KMS-11 (cell line): ENCODE data around the gene PHOSPHO2.

ENCODE experiments used
- H2AFZ ChIP-seq: fragments of 200-600 bp; sonication (generic); 2 replicates; pipeline ENCODE4 v1.6.1; 2016; ENCODE audit warnings: antibody characterized with exemption, mixed run types, low read depth
- H3K27ac ChIP-seq: fragments of 200-600 bp; sonication (generic); 2 replicates; pipeline ENCODE4 v1.6.1; 2016; ENCODE audit warnings: mild to moderate bottlenecking, mixed run types
- H3K27me3 ChIP-seq: fragments of 200-600 bp; sonication (generic); 2 replicates; pipeline ENCODE4 v1.6.1; 2017; ENCODE audit warnings: mild to moderate bottlenecking, low read depth, mixed run types, moderate library complexity; ENCODE audit not compliant: insufficient read depth
- H3K36me3 ChIP-seq: fragments of 200-600 bp; sonication (generic); 2 replicates; pipeline ENCODE4 v1.6.1; 2017; ENCODE audit warnings: mild to moderate bottlenecking, mixed run types; ENCODE audit not compliant: insufficient read depth
- H3K4me1 ChIP-seq: fragments of 200-600 bp; sonication (generic); 2 replicates; pipeline ENCODE4 v1.6.1; 2016; ENCODE audit warnings: mild to moderate bottlenecking, low read depth, mixed run types; ENCODE audit not compliant: poor library complexity, severe bottlenecking
- H3K4me2 ChIP-seq: fragments of 200-600 bp; sonication (generic); 2 replicates; pipeline ENCODE4 v1.7.0; 2016; ENCODE audit warnings: mild to moderate bottlenecking, mixed run types
- H3K4me3 ChIP-seq: fragments of 200-600 bp; sonication (generic); IDR thresholded peaks from 2 replicates; pipeline ENCODE4 v1.6.1; 2017; ENCODE audit warnings: low read depth, low read length, mixed read lengths; ENCODE audit not compliant: insufficient read depth
- H3K79me2 ChIP-seq: fragments of 200-600 bp; sonication (generic); 2 replicates; pipeline ENCODE4 v1.6.1; 2016; ENCODE audit warnings: low read depth, mixed run types; ENCODE audit not compliant: insufficient read depth
- H3K9ac ChIP-seq: fragments of 200-600 bp; sonication (generic); 2 replicates; pipeline ENCODE4 v1.6.1; 2016; ENCODE audit warnings: mild to moderate bottlenecking, mixed run types
- H4K20me1 ChIP-seq: fragments of 200-600 bp; sonication (generic); 2 replicates; pipeline ENCODE4 v1.6.1; 2016; ENCODE audit warnings: mild to moderate bottlenecking, mixed run types; ENCODE audit not compliant: insufficient read depth
- CTCF ChIP-seq: fragments of 200-600 bp; sonication (generic); conservative IDR thresholded peaks from 2 replicates; pipeline ENCODE4 v1.6.1; 2017; ENCODE audit warnings: low read depth, mild to moderate bottlenecking, antibody characterized with exemption, low read length, moderate library complexity, mixed read lengths

The PHOSPHO2 gene

GRCh38 chr2:169732583-169733358 lies 38.5 kb downstream of the PHOSPHO2 start:
- no peak for TF ChIP-seq CTCF
- Histone ChIP-seq H4K20me1 (no peaks in the 10 kb centered on the region), H3K4me3 (no peak overlapping the region), H2AFZ (no peak overlapping the region), H3K27me3 (peaks cover 3% of the 10 kb centered on the region; the same call in 1 of the 2 replicates), H3K27ac (no peak overlapping the region), H3K9ac (no peak overlapping the region), H3K4me2 (no peak overlapping the region), H3K79me2 (no peaks in the 10 kb centered on the region), H3K4me1 (peaks cover 6% of the 10 kb centered on the region), H3K36me3 (no peaks in the 10 kb centered on the region)

- no peak for TF ChIP-seq CTCF
- H3K4me3 ChIP-seq = no peak overlapping the region
- peak overlapping the region; percentile 81 for H3K4me2 ChIP-seq
- H3K79me2 ChIP-seq = no peaks in the 10 kb centered on the region
- H3K36me3 ChIP-seq = no peaks in the 10 kb centered on the region
- 0 out of 2 replicates have a peak overlapping the region, but pooled peaks have one; percentile 5 for H3K9ac ChIP-seq
- peaks cover 6% of the 10 kb centered on the region for H3K4me1 ChIP-seq
- no peak overlapping the region for H3K27ac ChIP-seq
- H2AFZ ChIP-seq = peak overlapping the region; percentile 68; the same call in 1 of the 2 replicates
- H3K27me3 ChIP-seq = peaks cover 3% of the 10 kb centered on the region; the same call in 1 of the 2 replicates
- no peaks in the 10 kb centered on the region for H4K20me1 ChIP-seq
These were observed 40.0 kb downstream of the PHOSPHO2 start for GRCh38 chr2:169734169-169734847.

- H3K79me2 ChIP-seq = no peaks in the 10 kb centered on the region
- H3K9ac ChIP-seq = no peak overlapping the region
- peaks cover 6% of the 10 kb centered on the region for H3K4me1 ChIP-seq
- no peak overlapping the region for H3K4me3 ChIP-seq
- no peaks in the 10 kb centered on the region for H4K20me1 ChIP-seq
- H2AFZ ChIP-seq = no peak overlapping the region
- H3K4me2 ChIP-seq = no peak overlapping the region
- no peak overlapping the region for H3K27ac ChIP-seq
- H3K27me3 ChIP-seq = peaks cover 3% of the 10 kb centered on the region; the same call in 1 of the 2 replicates
- H3K36me3 ChIP-seq = no peaks in the 10 kb centered on the region
- no peak for TF ChIP-seq CTCF
These were observed 41.4 kb downstream of the PHOSPHO2 start for GRCh38 chr2:169735623-169736022.

GRCh38 chr2:169736902-169737301 lies 42.6 kb downstream of the PHOSPHO2 start:
- H3K79me2 ChIP-seq = no peaks in the 10 kb centered on the region
- no peak overlapping the region for H3K9ac ChIP-seq
- no peak overlapping the region for H2AFZ ChIP-seq

More at GRCh38 chr2:169736902-169737301, 42.6 kb downstream of the PHOSPHO2 start:
- no peak overlapping the region for H3K27ac ChIP-seq
- peaks cover 6% of the 10 kb centered on the region for H3K4me1 ChIP-seq
- H3K4me3 ChIP-seq = no peak overlapping the region
- no peaks in the 10 kb centered on the region for H4K20me1 ChIP-seq
- H3K27me3 ChIP-seq = peaks cover 3% of the 10 kb centered on the region; the same call in 1 of the 2 replicates
- H3K36me3 ChIP-seq = no peaks in the 10 kb centered on the region
- no peak for TF ChIP-seq CTCF
- H3K4me2 ChIP-seq = no peak overlapping the region
